Activated naive CD4-positive, alpha-beta T cell treated with anti-CD3 and anti-CD28 coated beads, Interleukin-2, amount 50 U/mL, for 24 hours (primary cell): ENCODE data around the gene REC114.
"Not testable (repeated sequence)": the region's sequence is repeated elsewhere in the genome, so short reads cannot be mapped to it uniquely, and the experiment has no call there.

Experiments used
- H3K27ac Mint-ChIP-seq: one replicate; pipeline ENCODE4 v1.8.0; 2021; ENCODE audit warnings: mild to moderate bottlenecking, mixed read lengths
- H3K27me3 Mint-ChIP-seq: one replicate; pipeline ENCODE4 v1.8.0; 2021; ENCODE audit warnings: mixed read lengths
- H3K36me3 Mint-ChIP-seq: one replicate; pipeline ENCODE4 v1.8.0; 2021; ENCODE audit warnings: mixed read lengths
- H3K4me1 Mint-ChIP-seq: one replicate; pipeline ENCODE4 v1.8.0; 2021; ENCODE audit warnings: mixed read lengths
- H3K4me3 Mint-ChIP-seq: one replicate; pipeline ENCODE4 v1.8.0; 2021; ENCODE audit warnings: mild to moderate bottlenecking, mixed read lengths
- H3K9me3 Mint-ChIP-seq: one replicate; pipeline ENCODE4 v1.8.0; 2021; ENCODE audit warnings: mixed read lengths

Gene REC114

DNA sequence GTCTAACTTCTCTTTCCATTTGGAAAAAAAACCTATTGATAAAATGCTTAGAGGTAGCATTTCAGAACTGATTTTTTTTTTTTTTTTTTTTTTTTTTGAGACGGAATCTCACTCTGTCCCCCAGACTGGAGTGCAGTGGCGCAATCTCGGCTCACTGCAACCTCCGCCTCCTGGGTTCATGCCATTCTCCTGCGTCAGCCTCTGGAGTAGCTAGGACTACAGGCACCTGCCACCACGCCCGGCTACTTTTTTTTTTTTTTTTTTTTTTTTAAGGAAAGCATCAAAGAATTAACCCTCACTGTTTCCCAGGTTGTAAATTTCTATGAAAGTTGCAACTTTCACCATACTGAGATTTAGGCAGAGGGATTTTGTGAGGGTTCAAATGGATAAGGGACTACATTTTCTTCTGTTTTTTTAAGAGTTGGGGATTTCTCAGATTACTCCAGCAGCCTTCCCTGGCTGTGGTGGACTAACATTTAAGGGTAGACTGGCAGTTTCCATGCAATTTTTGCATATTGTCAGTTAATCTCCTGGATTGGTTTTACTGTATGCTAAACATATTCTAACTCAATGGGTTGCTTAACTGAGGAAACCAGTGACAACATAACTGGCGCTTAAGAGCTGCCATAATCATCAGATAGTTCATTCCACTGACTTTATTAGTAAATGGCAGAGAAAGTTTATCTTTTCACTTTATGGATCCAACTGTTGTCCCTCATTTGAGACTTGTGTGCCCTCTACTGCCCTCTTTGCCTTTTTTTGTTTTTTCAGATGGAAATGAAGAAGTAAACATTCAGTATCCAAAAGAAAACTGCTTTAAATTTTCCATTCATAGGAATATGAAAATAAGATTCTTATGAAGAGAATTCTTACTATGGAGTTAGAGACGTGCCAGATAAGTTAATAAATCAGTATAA lies 96.5 kb downstream of the REC114 start:
- Mint-ChIP-seq H3K9me3 (no peaks in the 10 kb centered on the region), H3K27ac (no peak overlapping the region), H3K4me1 (no peaks in the 10 kb centered on the region), H3K36me3 (peaks cover 2% of the 10 kb centered on the region), H3K4me3 (no peak overlapping the region), H3K27me3 (no peaks in the 10 kb centered on the region)

DNA sequence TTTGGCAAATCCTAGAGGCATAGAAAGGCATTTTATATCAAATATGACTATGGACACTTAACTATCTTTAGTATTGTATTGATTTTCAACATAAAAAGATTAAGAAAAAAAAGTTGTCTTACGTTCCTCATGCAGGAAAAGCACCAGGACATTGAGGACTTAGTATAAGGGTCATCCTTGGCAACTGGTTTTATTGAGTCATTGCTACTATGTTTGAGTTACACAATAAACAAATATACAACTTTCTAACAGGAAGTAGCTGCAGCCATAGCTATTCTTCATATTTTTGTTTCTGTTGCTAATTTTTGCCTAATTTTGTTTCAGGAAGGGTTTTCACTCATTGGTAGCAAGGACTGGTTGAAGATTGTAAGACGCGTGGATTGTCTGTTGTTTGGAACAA lies 97.2 kb downstream of the REC114 start:
- Mint-ChIP-seq H3K27me3 (no peaks in the 10 kb centered on the region), H3K4me3 (no peak overlapping the region), H3K27ac (no peak overlapping the region), H3K9me3 (no peaks in the 10 kb centered on the region), H3K4me1 (no peaks in the 10 kb centered on the region), H3K36me3 (peaks cover 4% of the 10 kb centered on the region)

DNA sequence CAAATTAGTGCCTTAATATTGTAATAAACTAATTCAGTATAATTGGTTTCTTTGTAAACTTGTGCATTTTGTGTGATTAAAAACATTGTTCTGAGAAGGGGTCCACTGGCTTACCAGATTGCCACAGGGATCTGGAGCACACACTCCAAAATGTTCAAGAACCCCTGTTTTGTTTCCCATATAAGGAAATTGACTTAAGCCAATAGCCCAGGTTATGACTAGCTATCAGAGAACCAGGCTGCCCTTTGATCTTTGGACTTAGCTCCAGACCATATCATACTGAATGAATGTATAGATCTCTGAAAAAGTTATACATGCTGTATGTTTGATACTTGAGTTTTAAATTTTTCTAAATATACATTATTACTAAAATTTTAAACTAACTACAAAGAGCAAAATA lies 98.5 kb downstream of the REC114 start:
- H3K27ac Mint-ChIP-seq = no peak overlapping the region
- peaks cover 4% of the 10 kb centered on the region for H3K36me3 Mint-ChIP-seq
- no peaks in the 10 kb centered on the region for H3K27me3 Mint-ChIP-seq
- H3K9me3 Mint-ChIP-seq = no peaks in the 10 kb centered on the region
- H3K4me1 Mint-ChIP-seq = no peaks in the 10 kb centered on the region
- no peak overlapping the region for H3K4me3 Mint-ChIP-seq

DNA sequence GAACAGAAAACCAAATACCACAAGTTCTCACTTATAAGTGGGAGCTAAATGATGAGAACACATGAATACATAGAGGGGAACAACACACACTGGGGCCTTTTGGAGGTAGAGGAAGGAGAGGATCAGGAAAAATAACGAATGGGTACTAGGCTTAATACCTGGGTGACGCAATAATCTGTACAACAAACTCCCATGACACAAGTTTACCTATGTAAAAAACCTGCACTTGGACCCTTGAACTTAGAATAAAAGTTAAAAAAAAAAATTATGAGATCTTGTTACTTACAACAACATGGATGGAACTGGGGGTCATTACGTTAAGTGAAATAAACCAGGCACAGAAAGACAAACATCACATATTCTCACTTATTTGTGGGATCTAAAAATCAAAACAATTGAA lies 106.0 kb downstream of the REC114 start:
- not testable (repeated sequence) for H3K4me3 Mint-ChIP-seq, H3K36me3 Mint-ChIP-seq, H3K4me1 Mint-ChIP-seq, H3K27me3 Mint-ChIP-seq, H3K27ac Mint-ChIP-seq, H3K9me3 Mint-ChIP-seq

DNA sequence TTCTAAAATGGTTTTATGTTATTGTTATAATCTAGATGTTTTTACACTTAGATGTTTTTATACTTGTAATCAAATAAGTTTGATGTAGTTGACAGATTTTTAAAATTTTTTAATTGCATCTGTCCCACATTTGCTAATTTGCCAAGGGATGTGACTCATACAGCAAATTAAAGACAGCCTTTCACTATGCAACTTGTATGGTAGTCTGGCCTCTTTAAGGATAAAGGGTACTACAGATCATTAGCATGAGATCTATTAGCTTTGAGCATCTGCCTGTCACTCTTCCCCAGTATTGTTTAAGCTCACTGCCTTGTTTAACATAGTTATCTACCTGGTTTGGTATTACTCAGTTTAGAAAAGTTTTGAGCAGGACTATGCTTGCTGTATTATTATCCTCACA lies 107.2 kb downstream of the REC114 start:
- Mint-ChIP-seq H3K36me3 (peaks cover under 1% of the 10 kb centered on the region), H3K27ac (no peak overlapping the region), H3K4me1 (no peaks in the 10 kb centered on the region), H3K9me3 (no peaks in the 10 kb centered on the region), H3K27me3 (no peaks in the 10 kb centered on the region), H3K4me3 (no peak overlapping the region)

DNA sequence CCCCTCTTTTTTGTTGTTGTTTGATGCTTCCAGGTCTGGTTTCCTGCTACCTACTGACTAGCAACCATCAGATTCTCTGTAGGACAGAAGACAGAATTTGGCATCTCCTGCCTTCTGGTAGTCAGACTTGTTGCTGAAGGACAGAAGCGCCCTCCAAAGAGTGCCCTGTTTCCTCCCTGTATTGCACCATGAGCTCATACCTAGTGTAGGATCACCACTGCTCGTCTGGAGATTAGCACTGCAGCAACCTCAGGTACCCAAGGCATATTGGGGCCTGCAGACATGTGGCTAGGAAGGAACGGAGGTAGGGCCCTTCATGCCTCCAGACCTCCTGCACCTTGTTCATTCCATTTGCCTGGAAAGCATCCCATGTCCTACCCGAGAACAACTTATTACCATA lies 112.1 kb downstream of the REC114 start:
- H3K4me3 Mint-ChIP-seq = no peak overlapping the region
- H3K4me1 Mint-ChIP-seq = no peaks in the 10 kb centered on the region
- no peaks in the 10 kb centered on the region for H3K27me3 Mint-ChIP-seq
- no peak overlapping the region for H3K27ac Mint-ChIP-seq
- H3K9me3 Mint-ChIP-seq = no peaks in the 10 kb centered on the region
- peaks cover 4% of the 10 kb centered on the region for H3K36me3 Mint-ChIP-seq

DNA sequence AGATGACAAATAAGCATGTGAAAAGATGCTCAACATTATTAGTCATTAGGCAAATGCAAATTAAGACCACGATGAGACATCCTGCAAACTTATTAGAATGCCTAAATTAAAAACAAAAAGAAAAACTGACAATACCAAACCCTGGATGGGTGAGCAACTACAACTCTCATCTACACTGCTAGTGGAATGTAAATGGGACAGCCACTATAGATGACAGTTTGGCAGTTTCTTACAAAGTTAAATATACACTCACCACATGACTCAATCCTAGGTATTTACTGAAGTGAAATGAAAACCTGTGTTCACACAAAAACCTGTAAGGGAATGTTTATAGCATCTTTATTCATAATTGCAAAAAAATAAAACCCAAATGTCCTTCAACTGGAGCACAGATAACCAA lies 115.6 kb downstream of the REC114 start:
- H3K27ac Mint-ChIP-seq = no peak overlapping the region
- peaks cover 12% of the 10 kb centered on the region for H3K36me3 Mint-ChIP-seq
- no peaks in the 10 kb centered on the region for H3K27me3 Mint-ChIP-seq
- no peaks in the 10 kb centered on the region for H3K9me3 Mint-ChIP-seq
- H3K4me1 Mint-ChIP-seq = no peaks in the 10 kb centered on the region
- no peak overlapping the region for H3K4me3 Mint-ChIP-seq

DNA sequence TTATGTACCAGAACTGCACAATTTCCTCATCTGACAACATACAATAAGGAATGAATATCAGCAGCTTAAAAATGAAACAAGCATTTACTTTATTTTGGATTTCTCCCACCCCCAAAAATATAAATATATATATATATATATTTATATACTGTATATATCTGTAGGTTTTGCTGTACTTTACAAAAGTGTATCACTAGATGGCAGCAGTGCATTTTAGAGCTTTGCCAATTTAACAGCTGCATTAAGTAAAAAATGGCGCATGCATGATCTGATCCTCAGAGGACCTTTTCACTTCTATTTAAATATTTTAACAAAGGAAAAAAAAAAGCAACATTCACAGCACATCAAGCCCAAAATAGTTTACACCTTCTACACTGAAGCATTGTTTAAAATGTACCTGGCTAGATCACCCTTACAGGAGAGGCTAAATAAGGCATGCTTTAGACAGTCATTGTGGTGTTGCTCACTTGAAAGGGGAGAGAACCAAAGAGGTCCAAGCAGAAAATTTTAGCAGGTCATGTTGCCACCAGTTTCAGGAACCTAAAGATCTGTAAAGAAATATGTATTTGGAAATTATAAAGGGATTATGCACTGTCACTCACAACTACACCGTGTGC lies 117.6 kb downstream of the REC114 start:
- Mint-ChIP-seq H3K27ac (no peak overlapping the region), H3K27me3 (no peaks in the 10 kb centered on the region), H3K9me3 (no peaks in the 10 kb centered on the region), H3K4me1 (no peaks in the 10 kb centered on the region), H3K36me3 (peaks cover 13% of the 10 kb centered on the region), H3K4me3 (no peak overlapping the region)

DNA sequence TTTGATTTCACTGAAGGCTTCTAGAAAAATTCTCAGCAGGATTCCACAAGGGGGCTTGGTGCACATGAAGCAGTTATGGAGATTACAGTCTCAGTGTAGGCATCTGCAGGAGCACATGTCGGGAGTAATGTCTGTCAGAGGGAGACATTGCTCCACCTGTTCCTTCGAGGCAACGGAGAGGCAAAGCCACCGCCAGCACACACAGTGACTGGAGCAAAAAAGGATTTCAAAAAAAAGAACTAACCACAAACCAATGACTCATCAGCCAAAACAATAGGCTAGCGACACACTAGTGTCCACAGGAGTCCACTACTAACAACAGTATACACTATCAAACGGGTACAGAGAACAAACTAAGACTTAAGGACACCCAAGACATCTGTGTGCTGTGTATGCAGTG lies 121.3 kb downstream of the REC114 start:
- Mint-ChIP-seq H3K27ac (no peak overlapping the region), H3K36me3 (peaks cover 11% of the 10 kb centered on the region), H3K4me3 (no peak overlapping the region), H3K9me3 (no peaks in the 10 kb centered on the region), H3K27me3 (no peaks in the 10 kb centered on the region), H3K4me1 (no peaks in the 10 kb centered on the region)

DNA sequence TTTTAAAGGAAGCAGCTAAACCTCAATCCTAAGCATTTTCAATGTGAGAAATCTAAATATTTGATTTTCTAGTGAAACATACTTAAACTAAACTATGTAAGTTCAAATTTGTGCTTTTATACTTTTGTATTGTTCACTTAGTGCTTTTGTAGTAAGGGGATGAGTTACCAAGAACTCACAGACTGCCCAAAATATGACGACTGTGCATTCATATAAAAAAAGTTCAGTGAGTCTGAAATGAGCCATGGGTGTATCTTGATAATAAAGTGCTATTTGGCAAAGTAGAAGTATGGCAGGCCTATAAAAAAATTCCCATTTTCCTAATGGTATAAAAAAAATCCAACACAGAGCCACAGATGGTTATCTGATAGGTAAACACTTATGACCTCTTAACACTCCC lies 124.1 kb downstream of the REC114 start:
- no peaks in the 10 kb centered on the region for H3K9me3 Mint-ChIP-seq
- peaks cover 16% of the 10 kb centered on the region for H3K36me3 Mint-ChIP-seq
- no peak overlapping the region for H3K27ac Mint-ChIP-seq
- no peak overlapping the region for H3K4me3 Mint-ChIP-seq
- no peaks in the 10 kb centered on the region for H3K27me3 Mint-ChIP-seq
- H3K4me1 Mint-ChIP-seq = no peaks in the 10 kb centered on the region

DNA sequence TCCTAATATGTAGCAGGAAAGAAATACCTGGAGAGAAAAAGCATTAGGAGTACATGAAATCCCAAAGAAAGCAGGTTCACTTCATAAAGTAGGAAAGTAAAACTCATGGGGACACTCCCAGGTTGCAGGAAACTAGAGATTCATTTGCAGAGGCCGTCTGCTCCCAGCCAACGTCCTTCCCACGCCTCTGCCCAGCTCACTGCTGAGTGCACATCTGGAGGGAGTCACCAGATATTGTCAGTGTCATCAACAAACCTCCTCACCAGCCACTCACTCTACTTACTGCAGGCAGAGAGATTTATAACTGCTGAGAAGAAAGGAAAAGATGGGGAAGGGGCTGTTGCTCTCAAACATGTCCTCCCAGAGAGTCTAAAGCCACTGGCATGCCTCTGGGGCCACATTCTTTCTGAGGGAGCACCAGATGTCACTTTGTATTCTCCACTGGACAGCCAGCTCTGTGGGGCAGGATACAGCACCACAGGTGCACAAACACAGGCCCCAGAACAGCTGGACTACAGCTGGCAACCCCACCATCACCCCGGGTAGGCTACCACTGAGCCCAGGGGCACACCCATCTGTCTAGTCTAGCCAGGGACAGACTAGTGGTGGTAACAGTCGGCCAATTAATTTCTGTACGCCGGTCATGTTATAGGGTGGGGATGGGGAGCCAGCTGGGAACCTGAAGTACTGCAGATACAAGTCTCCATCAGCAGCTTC lies 125.8 kb downstream of the REC114 start:
- Mint-ChIP-seq H3K4me3 (no peak overlapping the region), H3K36me3 (peaks cover 13% of the 10 kb centered on the region), H3K27ac (no peak overlapping the region), H3K9me3 (no peaks in the 10 kb centered on the region), H3K4me1 (no peaks in the 10 kb centered on the region), H3K27me3 (no peaks in the 10 kb centered on the region)

DNA sequence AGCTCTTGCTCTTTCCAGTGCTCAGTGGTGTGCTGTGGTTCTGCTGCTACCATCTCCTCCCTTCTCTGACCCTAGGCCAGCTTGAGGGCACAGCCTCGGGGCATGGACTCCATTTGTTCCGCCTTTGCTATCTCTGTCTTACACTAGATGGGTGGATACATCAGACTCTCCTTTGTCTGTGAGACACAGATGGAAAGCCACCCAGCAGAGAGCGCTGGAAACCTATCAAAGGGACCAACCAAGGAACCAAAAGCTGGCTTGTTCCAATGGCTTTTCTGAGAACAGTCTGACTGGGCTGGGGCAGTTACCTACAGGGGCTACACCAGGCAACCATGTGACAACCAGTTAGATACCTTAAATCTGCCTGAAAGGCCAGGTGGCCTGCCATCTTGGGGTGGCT lies 126.4 kb downstream of the REC114 start:
- Mint-ChIP-seq H3K4me1 (no peaks in the 10 kb centered on the region), H3K9me3 (no peaks in the 10 kb centered on the region), H3K27me3 (no peaks in the 10 kb centered on the region), H3K36me3 (peaks cover 13% of the 10 kb centered on the region), H3K4me3 (no peak overlapping the region), H3K27ac (no peak overlapping the region)

DNA sequence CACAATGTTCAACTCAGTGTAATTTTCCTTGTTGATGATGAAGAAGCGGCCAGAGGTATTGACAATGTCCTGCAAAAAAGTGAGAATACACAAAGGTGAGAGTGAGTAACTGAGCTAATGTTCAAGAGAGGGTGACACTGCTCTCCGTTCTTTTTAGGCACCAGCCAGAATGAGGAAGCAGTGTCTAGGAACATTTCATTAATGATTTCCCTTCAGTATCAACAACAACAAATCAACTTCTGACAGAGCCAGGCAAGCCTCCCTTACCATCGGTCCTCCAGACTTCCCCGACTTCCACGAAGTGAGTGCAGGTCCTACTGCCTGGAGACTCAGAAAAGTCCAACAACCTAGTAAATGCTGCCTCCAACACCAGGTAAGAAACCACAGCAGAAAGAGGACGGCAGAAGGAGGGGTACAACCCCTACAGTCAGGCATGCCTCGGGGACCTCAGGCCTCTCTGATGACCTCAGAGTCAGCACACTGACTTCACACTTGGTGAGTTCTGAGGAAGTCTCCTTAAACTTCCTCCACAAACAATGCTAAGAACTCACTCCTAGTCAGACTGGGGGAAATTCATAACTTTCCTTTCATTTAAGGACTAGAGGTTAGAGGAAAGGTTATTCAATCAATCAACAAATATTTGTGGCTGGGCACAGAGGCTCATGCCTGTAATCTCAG lies 127.5 kb downstream of the REC114 start:
- Mint-ChIP-seq H3K9me3 (no peaks in the 10 kb centered on the region), H3K4me3 (no peak overlapping the region), H3K27me3 (no peaks in the 10 kb centered on the region), H3K27ac (no peak overlapping the region), H3K36me3 (peaks cover 13% of the 10 kb centered on the region), H3K4me1 (no peaks in the 10 kb centered on the region)

DNA sequence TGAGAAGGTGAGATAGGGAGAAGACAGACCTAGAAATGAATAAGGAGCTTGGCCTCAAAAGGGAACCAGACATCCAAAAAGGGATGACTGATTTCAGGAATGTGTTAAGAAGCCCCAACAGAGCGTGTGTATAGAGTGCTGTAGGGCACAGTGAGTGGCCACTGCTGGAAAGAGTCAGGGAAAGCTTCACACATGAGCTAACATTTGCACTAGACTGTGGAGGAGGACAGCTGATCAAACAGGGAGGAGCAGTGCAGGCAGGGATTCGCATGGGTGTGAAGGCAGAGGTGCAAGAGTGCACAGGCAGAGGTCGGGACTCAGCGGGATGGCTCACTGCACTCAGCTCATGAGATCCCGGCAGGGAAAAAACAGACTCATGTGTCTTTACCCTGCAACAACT lies 128.4 kb downstream of the REC114 start:
- Mint-ChIP-seq H3K36me3 (peaks cover 13% of the 10 kb centered on the region), H3K4me3 (no peak overlapping the region), H3K27me3 (no peaks in the 10 kb centered on the region), H3K4me1 (no peaks in the 10 kb centered on the region), H3K27ac (no peak overlapping the region), H3K9me3 (no peaks in the 10 kb centered on the region)

DNA sequence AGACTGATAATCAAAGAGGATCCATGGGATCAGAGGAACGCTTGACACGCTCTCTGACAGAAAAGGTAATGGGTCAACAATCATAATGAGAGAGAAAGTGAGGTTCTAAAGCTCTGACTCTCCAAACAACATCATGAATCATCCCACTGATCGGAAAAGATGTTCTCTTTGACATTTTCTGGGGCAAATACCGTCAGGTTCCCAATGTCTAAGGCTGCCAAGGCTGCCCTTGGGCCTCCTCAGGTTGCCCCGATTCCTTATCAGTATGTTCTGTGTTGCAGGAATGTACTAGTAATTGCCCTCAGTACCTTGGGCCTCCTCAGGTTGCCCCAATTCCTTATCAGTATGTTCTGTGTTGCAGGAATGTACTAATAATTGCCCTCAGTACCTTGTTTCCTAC lies 129.3 kb downstream of the REC114 start:
- no peak overlapping the region for H3K4me3 Mint-ChIP-seq
- no peaks in the 10 kb centered on the region for H3K4me1 Mint-ChIP-seq
- no peaks in the 10 kb centered on the region for H3K27me3 Mint-ChIP-seq
- no peaks in the 10 kb centered on the region for H3K9me3 Mint-ChIP-seq
- H3K36me3 Mint-ChIP-seq = peaks cover 13% of the 10 kb centered on the region
- no peak overlapping the region for H3K27ac Mint-ChIP-seq

DNA sequence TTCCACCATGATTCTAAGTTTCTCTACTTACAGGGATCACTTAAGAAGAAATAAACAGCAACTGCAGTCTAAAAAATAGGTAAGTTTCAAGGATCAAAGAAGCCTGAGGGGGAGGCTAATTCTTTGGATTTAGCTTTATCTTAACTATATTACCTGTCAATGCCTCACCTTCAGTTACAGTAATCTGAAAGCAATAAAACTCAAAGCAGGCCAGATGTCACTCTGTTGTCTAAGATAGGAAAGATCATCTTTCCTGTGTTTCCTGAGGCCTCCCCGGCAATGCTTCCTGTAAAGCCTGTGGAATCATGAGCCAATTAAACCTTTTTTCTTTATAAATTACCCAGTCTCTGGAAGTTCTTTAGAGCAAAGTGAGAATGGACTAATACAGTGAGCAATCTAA lies 130.1 kb downstream of the REC114 start:
- no peaks in the 10 kb centered on the region for H3K9me3 Mint-ChIP-seq
- H3K4me1 Mint-ChIP-seq = no peaks in the 10 kb centered on the region
- no peak overlapping the region for H3K27ac Mint-ChIP-seq
- H3K36me3 Mint-ChIP-seq = peaks cover 16% of the 10 kb centered on the region
- H3K4me3 Mint-ChIP-seq = no peak overlapping the region
- no peaks in the 10 kb centered on the region for H3K27me3 Mint-ChIP-seq
